Loucy (cell line): Measurements from ENCODE around the gene DTNA.
"Not testable (repeated sequence)": the region's sequence is repeated elsewhere in the genome, so short reads cannot be mapped to it uniquely, and the experiment has no call there.

Source experiments
- H2AFZ ChIP-seq: fragments of 200-600 bp; sonication (generic); 2 replicates; pipeline ENCODE4 v1.6.0; 2016; ENCODE audit warnings: antibody characterized with exemption, mild to moderate bottlenecking, low read length, moderate library complexity
- H3F3A ChIP-seq: fragments of 200-600 bp; 2 replicates; pipeline ENCODE4 v1.6.0; 2016; ENCODE audit warnings: antibody characterized with exemption, low read depth, mild to moderate bottlenecking
- H3K27me3 ChIP-seq: fragments of 200-600 bp; sonication (generic); 2 replicates; pipeline ENCODE4 v1.6.1; 2014; ENCODE audit warnings: low read length, mild to moderate bottlenecking; ENCODE audit not compliant: insufficient read depth, poor library complexity, severe bottlenecking
- H3K36me3 ChIP-seq: fragments of 200-600 bp; sonication (generic); 2 replicates; pipeline ENCODE4 v1.6.1; 2016; ENCODE audit warnings: low read length; ENCODE audit not compliant: insufficient read depth
- H3K4me1 ChIP-seq: fragments of 200-600 bp; sonication (generic); 2 replicates; pipeline ENCODE4 v1.5.1; 2014; ENCODE audit warnings: low read length, mild to moderate bottlenecking; ENCODE audit not compliant: insufficient read depth, poor library complexity, severe bottlenecking
- H3K4me2 ChIP-seq: fragments of 200-600 bp; sonication (generic); 2 replicates; pipeline ENCODE4 v1.6.0; 2014; ENCODE audit warnings: antibody characterized with exemption, low read length, low read depth, mild to moderate bottlenecking; ENCODE audit not compliant: poor library complexity, severe bottlenecking
- H3K4me3 ChIP-seq: fragments of 200-600 bp; sonication (generic); 2 replicates; pipeline ENCODE4 v1.5.1; 2014; ENCODE audit warnings: low read length, mild to moderate bottlenecking, mixed read lengths; ENCODE audit not compliant: poor library complexity, severe bottlenecking
- H3K79me2 ChIP-seq: fragments of 200-600 bp; sonication (generic); 2 replicates; pipeline ENCODE4 v1.6.1; 2014; ENCODE audit warnings: low read length; ENCODE audit not compliant: insufficient read depth
- H3K9ac ChIP-seq: fragments of 200-600 bp; sonication (generic); 2 replicates; pipeline ENCODE4 v1.6.0; 2014; ENCODE audit warnings: mild to moderate bottlenecking, low read depth, low read length, moderate library complexity; ENCODE audit not compliant: poor library complexity, severe bottlenecking
- H3K9me2 ChIP-seq: fragments of 200-600 bp; sonication (generic); replicated peaks from 2 replicates; pipeline ENCODE4 v1.6.1; 2016; ENCODE audit warnings: low read depth, low read length, mixed read lengths
- H3K9me3 ChIP-seq: fragments of 200-600 bp; sonication (generic); 2 replicates; pipeline ENCODE4 v1.6.1; 2014; ENCODE audit warnings: mild to moderate bottlenecking, antibody characterized with exemption, low read length, low read depth; ENCODE audit not compliant: insufficient read depth
- H4K20me1 ChIP-seq: fragments of 200-600 bp; sonication (generic); 2 replicates; pipeline ENCODE4 v1.6.0; 2014; ENCODE audit warnings: antibody characterized with exemption, low read length, mild to moderate bottlenecking; ENCODE audit not compliant: insufficient read depth, poor library complexity, severe bottlenecking
- EZH2phosphoT487 ChIP-seq: fragments of 200-600 bp; IDR thresholded peaks from 2 replicates; pipeline ENCODE4 v1.6.1; 2018; ENCODE audit warnings: antibody characterized with exemption, mild to moderate bottlenecking, moderate library complexity, borderline replicate concordance
- TF ChIP-seq, protein P1 (sequence below): fragments of 200-600 bp; sonication (generic); conservative IDR thresholded peaks from 2 replicates; pipeline ENCODE4 v1.5.1; 2014; ENCODE audit warnings: mild to moderate bottlenecking, antibody characterized with exemption, low read length

DTNA gene

DNA sequence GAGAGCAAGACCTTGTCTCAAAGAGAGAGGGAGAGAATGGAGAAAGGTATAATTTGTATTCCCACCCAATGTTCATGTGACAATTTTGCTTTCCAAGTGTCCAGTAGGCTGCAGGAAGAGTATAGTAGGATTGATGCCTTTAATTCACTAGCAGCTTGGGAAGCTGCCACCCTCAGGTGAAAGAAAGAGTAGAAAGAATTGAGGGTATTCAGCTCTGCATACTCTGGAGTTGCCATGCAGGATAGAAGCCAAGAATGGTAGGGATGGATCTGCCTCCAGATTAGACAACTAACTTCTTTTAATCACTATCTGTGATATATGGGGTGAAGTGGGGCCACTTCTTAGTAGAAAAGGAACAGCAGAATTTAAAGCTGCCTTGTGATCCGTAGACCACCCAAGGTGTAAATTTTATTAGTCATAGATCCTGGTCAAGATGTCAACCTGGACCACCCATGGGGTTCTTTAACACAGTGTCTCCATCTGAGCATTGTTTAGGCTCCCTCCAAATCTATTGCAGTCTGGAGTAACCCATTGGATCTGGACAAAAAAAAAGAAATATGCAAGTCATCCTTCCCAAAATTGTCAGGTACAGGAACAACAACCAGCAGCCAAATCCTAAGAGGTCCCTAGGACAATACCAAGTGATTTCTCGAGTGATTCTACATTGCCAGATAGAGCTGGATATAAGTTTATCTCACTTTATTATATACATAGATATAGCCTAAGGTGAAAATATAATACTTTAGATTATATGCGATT lies 33.1 kb upstream of the DTNA start:
- no peaks in the 10 kb centered on the region for H3K27me3 ChIP-seq
- no peaks in the 10 kb centered on the region for H3K9me2 ChIP-seq
- no peaks in the 10 kb centered on the region for H3F3A ChIP-seq
- no peak overlapping the region for H3K4me2 ChIP-seq
- H3K9ac ChIP-seq = no peak overlapping the region
- no peak overlapping the region for H2AFZ ChIP-seq
- no peaks in the 10 kb centered on the region for H4K20me1 ChIP-seq
- H3K9me3 ChIP-seq = no peaks in the 10 kb centered on the region
- TF ChIP-seq, protein P1, sequence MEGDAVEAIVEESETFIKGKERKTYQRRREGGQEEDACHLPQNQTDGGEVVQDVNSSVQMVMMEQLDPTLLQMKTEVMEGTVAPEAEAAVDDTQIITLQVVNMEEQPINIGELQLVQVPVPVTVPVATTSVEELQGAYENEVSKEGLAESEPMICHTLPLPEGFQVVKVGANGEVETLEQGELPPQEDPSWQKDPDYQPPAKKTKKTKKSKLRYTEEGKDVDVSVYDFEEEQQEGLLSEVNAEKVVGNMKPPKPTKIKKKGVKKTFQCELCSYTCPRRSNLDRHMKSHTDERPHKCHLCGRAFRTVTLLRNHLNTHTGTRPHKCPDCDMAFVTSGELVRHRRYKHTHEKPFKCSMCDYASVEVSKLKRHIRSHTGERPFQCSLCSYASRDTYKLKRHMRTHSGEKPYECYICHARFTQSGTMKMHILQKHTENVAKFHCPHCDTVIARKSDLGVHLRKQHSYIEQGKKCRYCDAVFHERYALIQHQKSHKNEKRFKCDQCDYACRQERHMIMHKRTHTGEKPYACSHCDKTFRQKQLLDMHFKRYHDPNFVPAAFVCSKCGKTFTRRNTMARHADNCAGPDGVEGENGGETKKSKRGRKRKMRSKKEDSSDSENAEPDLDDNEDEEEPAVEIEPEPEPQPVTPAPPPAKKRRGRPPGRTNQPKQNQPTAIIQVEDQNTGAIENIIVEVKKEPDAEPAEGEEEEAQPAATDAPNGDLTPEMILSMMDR = no peak
- no peak for TF ChIP-seq EZH2phosphoT487
- H3K36me3 ChIP-seq = no peaks in the 10 kb centered on the region
- no peaks in the 10 kb centered on the region for H3K4me1 ChIP-seq
- H3K79me2 ChIP-seq = no peaks in the 10 kb centered on the region
- H3K4me3 ChIP-seq = no peak overlapping the region

- not testable (repeated sequence) for H3K4me1 ChIP-seq, H3K4me3 ChIP-seq, H3K36me3 ChIP-seq, H3K9ac ChIP-seq, H3K4me2 ChIP-seq, H3K9me2 ChIP-seq, H2AFZ ChIP-seq, H3K9me3 ChIP-seq, H3F3A ChIP-seq, H3K27me3 ChIP-seq, H3K79me2 ChIP-seq, H4K20me1 ChIP-seq
Observed at GRCh38 chr18:34689750-34690149, 20.3 kb upstream of the DTNA start.

- H3K9ac ChIP-seq = no peak overlapping the region
- no peaks in the 10 kb centered on the region for H3K36me3 ChIP-seq
- H3K9me3 ChIP-seq = no peaks in the 10 kb centered on the region
- TF ChIP-seq, protein P1 = no peak
- no peak for TF ChIP-seq EZH2phosphoT487
- no peaks in the 10 kb centered on the region for H3K4me1 ChIP-seq
- no peaks in the 10 kb centered on the region for H3K79me2 ChIP-seq
- H2AFZ ChIP-seq = no peak overlapping the region
- H4K20me1 ChIP-seq = no peaks in the 10 kb centered on the region
- no peaks in the 10 kb centered on the region for H3K27me3 ChIP-seq
- no peaks in the 10 kb centered on the region for H3K9me2 ChIP-seq
- H3K4me3 ChIP-seq = no peak overlapping the region
- no peaks in the 10 kb centered on the region for H3F3A ChIP-seq
- H3K4me2 ChIP-seq = no peak overlapping the region
Observed at GRCh38 chr18:34691614-34692013, 18.5 kb upstream of the DTNA start.

- TF ChIP-seq, protein P1 = no peak
- TF ChIP-seq EZH2phosphoT487 = no peak
- no peaks in the 10 kb centered on the region for H3K27me3 ChIP-seq
- H3K9me2 ChIP-seq = no peaks in the 10 kb centered on the region
Observed at GRCh38 chr18:34694591-34695165, 15.4 kb upstream of the DTNA start.

More at GRCh38 chr18:34694591-34695165, 15.4 kb upstream of the DTNA start:
- Histone ChIP-seq H3K9ac (no peak overlapping the region), H3K4me2 (no peak overlapping the region), H3K4me1 (no peaks in the 10 kb centered on the region), H4K20me1 (no peaks in the 10 kb centered on the region), H2AFZ (no peak overlapping the region), H3K79me2 (no peaks in the 10 kb centered on the region), H3F3A (no peaks in the 10 kb centered on the region), H3K9me3 (no peaks in the 10 kb centered on the region), H3K36me3 (no peaks in the 10 kb centered on the region), H3K4me3 (no peak overlapping the region)
